Measurements from ENCODE around the gene EXOC2. TPM values are rescaled to one million over a fixed set of nuclear protein-coding genes. Genes with fewer than 3 reads are reported as not detected.

Gene EXOC2
- total RNA-seq, 4 donors from 2014 or later: 18.1 to 32.3 (median 21.6) TPM

DNA sequence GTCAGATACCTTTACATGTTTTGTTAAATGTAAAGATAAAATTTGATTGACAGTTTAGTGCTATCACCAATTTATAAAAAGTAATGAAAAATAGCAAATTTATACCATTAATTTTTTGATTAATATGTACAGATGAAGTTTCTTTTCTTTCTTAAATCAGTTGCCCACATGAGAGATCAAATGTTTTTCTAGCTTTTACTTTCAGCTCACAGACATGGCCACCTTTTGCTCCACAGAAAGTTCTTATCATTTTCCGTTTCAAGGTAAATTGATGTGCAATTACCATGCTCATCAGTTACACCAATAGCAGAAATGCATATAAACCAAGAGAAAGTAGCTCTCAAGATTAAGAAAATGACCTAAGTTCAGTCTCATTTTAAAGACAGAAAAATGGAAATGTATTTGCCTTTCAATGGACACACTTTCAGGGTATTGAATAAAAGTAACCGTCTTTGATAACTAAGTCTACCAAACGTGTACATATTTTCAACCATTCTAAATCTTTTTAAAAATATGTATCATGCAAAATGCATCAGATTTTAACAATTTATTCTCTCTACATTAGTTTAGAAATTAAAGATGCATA lies 16.6 kb upstream of the EXOC2 start:
- DNase-seq (ENCODE audit: low spot score) (no peak), ATAC-seq (ENCODE audit: low FRiP score) (no peak)
- TF ChIP-seq, protein P1, sequence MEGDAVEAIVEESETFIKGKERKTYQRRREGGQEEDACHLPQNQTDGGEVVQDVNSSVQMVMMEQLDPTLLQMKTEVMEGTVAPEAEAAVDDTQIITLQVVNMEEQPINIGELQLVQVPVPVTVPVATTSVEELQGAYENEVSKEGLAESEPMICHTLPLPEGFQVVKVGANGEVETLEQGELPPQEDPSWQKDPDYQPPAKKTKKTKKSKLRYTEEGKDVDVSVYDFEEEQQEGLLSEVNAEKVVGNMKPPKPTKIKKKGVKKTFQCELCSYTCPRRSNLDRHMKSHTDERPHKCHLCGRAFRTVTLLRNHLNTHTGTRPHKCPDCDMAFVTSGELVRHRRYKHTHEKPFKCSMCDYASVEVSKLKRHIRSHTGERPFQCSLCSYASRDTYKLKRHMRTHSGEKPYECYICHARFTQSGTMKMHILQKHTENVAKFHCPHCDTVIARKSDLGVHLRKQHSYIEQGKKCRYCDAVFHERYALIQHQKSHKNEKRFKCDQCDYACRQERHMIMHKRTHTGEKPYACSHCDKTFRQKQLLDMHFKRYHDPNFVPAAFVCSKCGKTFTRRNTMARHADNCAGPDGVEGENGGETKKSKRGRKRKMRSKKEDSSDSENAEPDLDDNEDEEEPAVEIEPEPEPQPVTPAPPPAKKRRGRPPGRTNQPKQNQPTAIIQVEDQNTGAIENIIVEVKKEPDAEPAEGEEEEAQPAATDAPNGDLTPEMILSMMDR (IDR thresholded peaks at IDR 0.05): no peak

GRCh38 chr6:708237-708598 lies 15.3 kb upstream of the EXOC2 start:
- ATAC-seq (ENCODE audit: low FRiP score): no peak
- TF ChIP-seq, protein P1 (IDR thresholded peaks at IDR 0.05): no peak
- no peak for DNase-seq (ENCODE audit: low spot score)

DNA sequence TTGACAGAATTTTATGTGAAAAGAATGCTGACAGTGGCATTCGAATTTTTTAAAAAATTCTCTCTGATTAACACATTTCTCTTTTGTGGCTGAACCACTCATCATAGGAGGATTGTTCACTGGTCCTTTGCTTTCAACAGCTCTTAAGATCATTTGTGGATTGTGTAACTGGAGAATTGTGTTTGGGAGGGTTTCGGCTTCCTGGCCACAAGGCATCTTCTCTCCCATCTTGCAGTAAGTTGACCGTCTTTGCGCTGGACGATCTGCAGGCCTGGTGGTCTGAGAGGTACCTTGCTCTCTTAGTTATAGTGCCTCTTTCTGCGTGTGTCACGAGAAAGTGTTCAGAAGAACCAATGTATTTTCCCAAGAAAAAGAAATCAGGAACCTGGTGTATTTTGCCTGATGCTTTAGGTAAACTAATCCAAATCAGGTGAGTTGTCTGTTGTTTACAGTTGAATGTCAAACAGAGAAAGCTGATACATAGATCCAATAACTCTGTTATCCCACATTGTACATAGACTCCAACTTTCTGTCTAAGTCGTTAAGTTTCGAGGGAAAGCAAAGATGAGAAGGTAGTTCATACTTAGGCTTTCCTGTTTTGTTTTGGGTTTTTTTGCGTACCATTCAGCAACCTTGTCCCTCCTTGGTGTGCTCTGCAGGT lies 14.8 kb upstream of the EXOC2 start:
- TF ChIP-seq, protein P1 (IDR thresholded peaks at IDR 0.05): no peak
- no peak for DNase-seq (ENCODE audit: low spot score)
- no peak for ATAC-seq (ENCODE audit: low FRiP score)

GRCh38 chr6:706819-707381 lies 14.0 kb upstream of the EXOC2 start:
- DNase-seq (ENCODE audit: low spot score) (no peak), ATAC-seq (ENCODE audit: low FRiP score) (no peak)
- TF ChIP-seq, protein P1 (IDR thresholded peaks at IDR 0.05): no peak

DNA sequence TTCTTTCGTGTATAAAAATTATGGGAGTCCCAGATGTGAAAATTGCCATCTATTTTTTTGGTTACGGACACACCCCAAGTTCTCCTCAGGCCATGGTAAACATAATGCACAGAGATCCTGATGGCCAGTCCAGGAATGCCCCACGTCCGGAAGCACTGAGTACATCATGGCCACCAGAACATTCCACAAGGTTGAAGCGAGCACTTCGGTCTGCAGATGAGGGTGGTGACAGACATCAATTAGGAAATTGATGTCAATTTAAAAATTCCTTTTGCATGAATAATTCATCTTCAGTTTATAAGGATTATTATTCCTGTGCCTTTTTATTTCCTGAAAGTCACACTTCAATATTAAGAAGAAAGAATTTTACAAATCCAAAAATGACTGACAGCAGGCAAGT lies 13.2 kb upstream of the EXOC2 start:
- no peak for ATAC-seq (ENCODE audit: low FRiP score)
- TF ChIP-seq, protein P1 (IDR thresholded peaks at IDR 0.05): no peak
- DNase-seq (ENCODE audit: low spot score): no peak

DNA sequence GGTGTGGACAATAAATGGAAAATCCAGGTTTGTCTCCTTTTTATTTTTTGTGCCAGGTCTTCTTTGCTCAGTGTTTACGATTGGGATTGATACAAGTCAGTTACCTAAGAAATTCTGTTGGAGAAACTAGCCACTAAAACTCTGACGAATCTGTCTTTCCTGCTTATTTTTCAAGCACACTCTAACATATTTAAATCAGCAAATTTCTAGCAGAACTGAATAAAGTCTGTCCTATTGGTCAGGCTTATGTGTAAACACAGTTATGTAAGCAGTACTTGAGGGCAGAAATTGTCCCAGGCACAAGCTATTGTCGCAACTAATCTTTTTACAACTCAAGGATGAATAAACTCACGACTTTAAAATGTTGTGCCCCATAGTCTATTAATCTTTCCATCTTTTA lies 12.1 kb upstream of the EXOC2 start:
- DNase-seq (ENCODE audit: low spot score) (no peak), ATAC-seq (ENCODE audit: low FRiP score) (no peak)
- TF ChIP-seq, protein P1 (IDR thresholded peaks at IDR 0.05): no peak

- no peak for DNase-seq (ENCODE audit: low spot score)
- no peak for ATAC-seq (ENCODE audit: low FRiP score)
- TF ChIP-seq, protein P1 (IDR thresholded peaks at IDR 0.05): no peak
Measured at GRCh38 chr6:704046-704445, 11.1 kb upstream of the EXOC2 start.
